Retinal pigment epithelial cell (primary cell): ENCODE data around the gene EYS.
A peak's percentile ranks its signal among the peaks of the same experiment; 100 is the strongest.

Experiments
- DNase-seq: peaks from one replicate; pipeline ENCODE4 v3.0.0-alpha.2; 2010; ENCODE audit warnings: low read depth
- H3K4me3 ChIP-seq: 2 replicates; pipeline ENCODE4 v1.5.1; 2011; ENCODE audit warnings: mild to moderate bottlenecking, low read length, control low read depth, moderate library complexity
- CTCF ChIP-seq: conservative IDR thresholded peaks from 2 replicates; pipeline ENCODE4 v1.5.1; 2011; ENCODE audit warnings: low read depth, low read length, control low read depth, inconsistent platforms

EYS gene

GRCh38 chr6:65299236-65299635 is 407.8 kb downstream of the EYS start:
- TF ChIP-seq CTCF = no peak
- no peak overlapping the region for H3K4me3 ChIP-seq
- no peak for DNase-seq

GRCh38 chr6:65295812-65296211 is 411.2 kb downstream of the EYS start:
- DNase-seq = no peak
- H3K4me3 ChIP-seq = no peak overlapping the region
- TF ChIP-seq CTCF = no peak

GRCh38 chr6:65289491-65289890 is 417.5 kb downstream of the EYS start:
- H3K4me3 ChIP-seq = no peak overlapping the region
- peak; percentile 36 for DNase-seq
- no peak for TF ChIP-seq CTCF

- no peak for DNase-seq
- TF ChIP-seq CTCF = no peak
- H3K4me3 ChIP-seq = no peak overlapping the region
These were observed 421.8 kb downstream of the EYS start for GRCh38 chr6:65285275-65285674.

- no peak overlapping the region for H3K4me3 ChIP-seq
- DNase-seq = no peak
- TF ChIP-seq CTCF = no peak
These were observed 427.0 kb downstream of the EYS start for GRCh38 chr6:65280060-65280459.

GRCh38 chr6:65262241-65262640 is 444.8 kb downstream of the EYS start:
- no peak for DNase-seq
- TF ChIP-seq CTCF = no peak
- no peak overlapping the region for H3K4me3 ChIP-seq

GRCh38 chr6:65259982-65260381 is 447.0 kb downstream of the EYS start:
- no peak overlapping the region for H3K4me3 ChIP-seq
- TF ChIP-seq CTCF = no peak
- DNase-seq = no peak
